Hepatocyte (in vitro differentiated cells): Measurements from ENCODE around the gene KSR1. TPM values are rescaled to one million over a fixed set of nuclear protein-coding genes. Genes with fewer than 3 reads are reported as not detected.
A peak's percentile ranks its signal among the peaks of the same experiment; 100 is the strongest.

ENCODE experiments used
- DNase-seq: peaks from one replicate; pipeline ENCODE4 v3.0.0-alpha.2; 2016; ENCODE audit warnings: low spot score
- H2AFZ ChIP-seq: fragments of 200-600 bp; sonication (generic); 2 replicates; pipeline ENCODE4 v1.6.0; 2016; ENCODE audit warnings: antibody characterized with exemption, mild to moderate bottlenecking
- H3K27ac ChIP-seq: fragments of 200-600 bp; sonication (generic); 2 replicates; pipeline ENCODE4 v1.5.1; 2016; ENCODE audit warnings: mild to moderate bottlenecking
- H3K27me3 ChIP-seq: fragments of 200-600 bp; sonication (generic); 2 replicates; pipeline ENCODE4 v1.6.1; 2016
- H3K36me3 ChIP-seq: fragments of 200-600 bp; sonication (generic); replicated peaks from 2 replicates; pipeline ENCODE4 v1.5.1; 2016; ENCODE audit warnings: low read depth; ENCODE audit not compliant: insufficient read depth
- H3K4me1 ChIP-seq: fragments of 200-600 bp; sonication (generic); 2 replicates; pipeline ENCODE4 v1.5.1; 2016; ENCODE audit warnings: mild to moderate bottlenecking, moderate library complexity; ENCODE audit not compliant: insufficient read depth
- H3K4me2 ChIP-seq: fragments of 200-600 bp; sonication (generic); 2 replicates; pipeline ENCODE4 v1.6.0; 2016
- H3K4me3 ChIP-seq: fragments of 200-600 bp; sonication (generic); 2 replicates; pipeline ENCODE4 v1.5.1; 2016; ENCODE audit warnings: mild to moderate bottlenecking
- H3K79me2 ChIP-seq: fragments of 200-600 bp; sonication (generic); 2 replicates; pipeline ENCODE4 v1.6.0; 2017; ENCODE audit warnings: mild to moderate bottlenecking
- H3K9me2 ChIP-seq: fragments of 200-600 bp; sonication (generic); replicated peaks from 2 replicates; pipeline ENCODE4 v1.6.0; 2017; ENCODE audit warnings: mild to moderate bottlenecking; ENCODE audit not compliant: insufficient read depth
- H3K9me3 ChIP-seq: fragments of 200-600 bp; sonication (generic); 2 replicates; pipeline ENCODE4 v1.5.1; 2016; ENCODE audit warnings: low read depth, mild to moderate bottlenecking
- H4K20me1 ChIP-seq: fragments of 200-600 bp; sonication (generic); 2 replicates; pipeline ENCODE4 v1.6.0; 2016; ENCODE audit warnings: mild to moderate bottlenecking; ENCODE audit not compliant: insufficient read depth, poor library complexity, severe bottlenecking
- CTCF ChIP-seq: fragments of 200-600 bp; sonication (generic); IDR thresholded peaks from 2 replicates; pipeline ENCODE4 v1.5.1; 2016; ENCODE audit warnings: antibody characterized with exemption, mild to moderate bottlenecking; ENCODE audit not compliant: poor library complexity
- EZH2 ChIP-seq: fragments of 200-600 bp; sonication (generic); IDR thresholded peaks from 2 replicates; pipeline ENCODE4 v1.6.1; 2016; ENCODE audit warnings: antibody characterized with exemption, mild to moderate bottlenecking, borderline replicate concordance
- EZH2phosphoT487 ChIP-seq: fragments of 200-600 bp; sonication (generic); IDR thresholded peaks from one replicate; pipeline ENCODE4 v1.6.1; 2018; ENCODE audit warnings: antibody characterized with exemption, mild to moderate bottlenecking, low read depth, moderate library complexity; ENCODE audit not compliant: unreplicated experiment, severe bottlenecking
- WGBS: methylation state at CpG from one replicate; pipeline ENCODE4 v1.1.6; 2016; ENCODE audit warnings: low lambda C conversion rate; ENCODE audit errors: missing lambda C conversion rate; 5-methylcytosine and 5-hydroxymethylcytosine counted together
- polyA plus RNA-seq: library from polyadenylated mRNA; unstranded; fragments of >200 nt; fragmentation: Nextera tagmentation; extraction: Ambion mirVana; gene quantifications from 2 replicates; pipeline ENCODE4 v1.2.1, GENCODE V29; 2016
- total RNA-seq: library from RNA; depleted of rRNA; stranded (reverse); fragments of >200 nt; gene quantifications from 2 replicates; pipeline ENCODE4 v1.2.3, GENCODE V29; 2014

KSR1 gene
- total and polyA plus RNA-seq, 2 experiments from 2014 or later = 16.2 to 32.6 TPM

GRCh38 chr17:27601975-27602302 lies 145.7 kb downstream of the KSR1 start:
- Histone ChIP-seq H3K4me3 (no peak overlapping the region), H2AFZ (no peak overlapping the region), H4K20me1 (no peaks in the 10 kb centered on the region), H3K27ac (no peak overlapping the region), H3K9me3 (no peaks in the 10 kb centered on the region), H3K4me2 (no peak overlapping the region), H3K36me3 (no peaks in the 10 kb centered on the region), H3K79me2 (no peaks in the 10 kb centered on the region), H3K9me2 (no peaks in the 10 kb centered on the region), H3K27me3 (no peaks in the 10 kb centered on the region), H3K4me1 (no peaks in the 10 kb centered on the region)
- no peak for TF ChIP-seq EZH2
- TF ChIP-seq CTCF = no peak
- no peak for TF ChIP-seq EZH2phosphoT487
- no peak for DNase-seq
- WGBS = 88% methylated on average over 2 of the region's 2 CpGs

GRCh38 chr17:27602721-27603420 lies 146.6 kb downstream of the KSR1 start:
- Histone ChIP-seq H4K20me1 (no peaks in the 10 kb centered on the region), H3K4me3 (no peak overlapping the region), H3K4me2 (no peak overlapping the region), H3K27ac (no peak overlapping the region), H3K79me2 (no peaks in the 10 kb centered on the region), H3K9me2 (no peaks in the 10 kb centered on the region), H3K9me3 (no peaks in the 10 kb centered on the region), H3K4me1 (no peaks in the 10 kb centered on the region), H3K27me3 (no peaks in the 10 kb centered on the region), H3K36me3 (no peaks in the 10 kb centered on the region), H2AFZ (no peak overlapping the region)
- WGBS = 53% methylated on average over 15 of the region's 15 CpGs
- TF ChIP-seq EZH2 = no peak
- peak; percentile 87 for TF ChIP-seq CTCF
- no peak for TF ChIP-seq EZH2phosphoT487
- peak; percentile 86 for DNase-seq

DNA sequence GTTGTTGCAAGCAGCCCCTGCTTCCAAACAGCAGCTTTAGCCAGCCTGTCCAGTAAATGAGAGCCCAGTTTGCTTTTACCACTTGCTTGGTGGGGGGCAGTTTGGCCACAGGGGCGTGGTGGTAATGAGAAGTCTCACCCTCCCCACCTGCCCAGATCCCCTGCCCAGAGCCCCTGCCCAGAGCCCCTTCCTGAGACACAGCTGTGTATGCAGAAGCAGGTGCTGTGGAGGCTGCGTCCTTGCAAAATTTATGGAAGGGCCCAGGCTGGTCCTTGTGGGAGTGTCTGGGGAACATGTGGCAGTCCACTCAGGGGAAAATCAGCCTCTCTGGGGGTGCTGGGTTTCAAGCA lies 147.1 kb downstream of the KSR1 start:
- H2AFZ ChIP-seq = no peak overlapping the region
- no peak for TF ChIP-seq CTCF
- no peak for TF ChIP-seq EZH2phosphoT487
- TF ChIP-seq EZH2 = no peak
- H3K79me2 ChIP-seq = no peaks in the 10 kb centered on the region
- no peak overlapping the region for H3K27ac ChIP-seq
- H3K27me3 ChIP-seq = no peaks in the 10 kb centered on the region
- no peaks in the 10 kb centered on the region for H3K9me3 ChIP-seq
- no peaks in the 10 kb centered on the region for H3K4me1 ChIP-seq
- no peak overlapping the region for H3K4me3 ChIP-seq
- no peaks in the 10 kb centered on the region for H3K9me2 ChIP-seq
- H3K36me3 ChIP-seq = no peaks in the 10 kb centered on the region
- H4K20me1 ChIP-seq = no peaks in the 10 kb centered on the region
- H3K4me2 ChIP-seq = no peak overlapping the region
- 85% methylated on average over 2 of the region's 2 CpGs for WGBS
- no peak for DNase-seq
